H9 (cell line): ENCODE measurements around the gene MFSD1. TPM values are rescaled to one million over a fixed set of nuclear protein-coding genes. Genes with fewer than 3 reads are reported as not detected.

Source experiments
- DNase-seq: peaks from one replicate; pipeline ENCODE4 v3.0.0-alpha.2; 2017
- H2AFZ ChIP-seq: one replicate; pipeline ENCODE4 v1.6.1; 2013; ENCODE audit warnings: mild to moderate bottlenecking, low read length, control low read depth, moderate library complexity
- H2AK5ac ChIP-seq: 2 replicates; pipeline ENCODE4 v1.6.1; 2013; ENCODE audit warnings: low read length, control low read depth, mixed read lengths; ENCODE audit not compliant: insufficient read length
- H2BK120ac ChIP-seq: one replicate; pipeline ENCODE4 v1.6.1; 2013; ENCODE audit warnings: low read depth, mild to moderate bottlenecking, low read length, control low read depth, inconsistent platforms; ENCODE audit not compliant: poor library complexity, severe bottlenecking
- H2BK12ac ChIP-seq: 2 replicates; pipeline ENCODE4 v1.6.1; 2013; ENCODE audit warnings: low read length, control low read depth, mixed read lengths, low read depth; ENCODE audit not compliant: insufficient read length
- H2BK15ac ChIP-seq: 2 replicates; pipeline ENCODE4 v1.6.1; 2013; ENCODE audit warnings: low read depth, low read length, control low read depth
- H2BK20ac ChIP-seq: one replicate; pipeline ENCODE4 v1.6.1; 2013; ENCODE audit warnings: low read depth, mild to moderate bottlenecking, low read length, control low read depth, inconsistent platforms; ENCODE audit not compliant: poor library complexity, severe bottlenecking
- H2BK5ac ChIP-seq: 2 replicates; pipeline ENCODE4 v1.6.1; 2013; ENCODE audit warnings: low read length, control low read depth, mixed read lengths; ENCODE audit not compliant: insufficient read length
- H3K14ac ChIP-seq: 2 replicates; pipeline ENCODE4 v1.6.1; 2013; ENCODE audit warnings: low read length, control low read depth; ENCODE audit not compliant: insufficient read depth
- H3K18ac ChIP-seq: 2 replicates; pipeline ENCODE4 v1.6.1; 2013; ENCODE audit warnings: low read depth, mild to moderate bottlenecking, mixed read lengths, low read length, control low read depth; ENCODE audit not compliant: insufficient read length
- H3K23ac ChIP-seq: 2 replicates; pipeline ENCODE4 v1.6.1; 2013; ENCODE audit warnings: low read length, control low read depth, mixed read lengths, low read depth; ENCODE audit not compliant: insufficient read length
- H3K23me2 ChIP-seq: 2 replicates; pipeline ENCODE4 v1.6.1; 2013; ENCODE audit warnings: low read depth, mild to moderate bottlenecking, mixed read lengths, low read length, control low read depth; ENCODE audit not compliant: insufficient read length, poor library complexity, severe bottlenecking
- H3K27ac ChIP-seq: 2 replicates; pipeline ENCODE4 v1.5.1; 2013; ENCODE audit warnings: low read length, control low read depth, mixed read lengths, low read depth; ENCODE audit not compliant: insufficient read length
- H3K27me3 ChIP-seq: 2 replicates; pipeline ENCODE4 v1.6.1; 2013; ENCODE audit warnings: low read length, control low read depth, inconsistent platforms; ENCODE audit not compliant: insufficient read depth
- H3K4ac ChIP-seq: 2 replicates; pipeline ENCODE4 v1.6.1; 2013; ENCODE audit warnings: low read depth, mild to moderate bottlenecking, control low read depth, inconsistent platforms, low read length, moderate library complexity
- H3K4me1 ChIP-seq: 2 replicates; pipeline ENCODE4 v1.6.1; 2013; ENCODE audit warnings: low read length, control low read depth, inconsistent platforms; ENCODE audit not compliant: insufficient read depth
- H3K4me2 ChIP-seq: 2 replicates; pipeline ENCODE4 v1.6.1; 2013; ENCODE audit warnings: low read length, control low read depth, mixed read lengths; ENCODE audit not compliant: insufficient read length, insufficient read depth
- H3K56ac ChIP-seq: 2 replicates; pipeline ENCODE4 v1.6.1; 2013; ENCODE audit warnings: low read depth, mild to moderate bottlenecking, mixed read lengths, low read length, control low read depth; ENCODE audit not compliant: insufficient read length
- H3K79me1 ChIP-seq: 2 replicates; pipeline ENCODE4 v1.6.1; 2013; ENCODE audit warnings: low read depth, mild to moderate bottlenecking, moderate library complexity, low read length, control low read depth, inconsistent platforms; ENCODE audit not compliant: insufficient read depth, poor library complexity, severe bottlenecking
- H3K79me2 ChIP-seq: 2 replicates; pipeline ENCODE4 v1.6.1; 2013; ENCODE audit warnings: low read length, control low read depth, inconsistent platforms; ENCODE audit not compliant: insufficient read depth
- H3K9ac ChIP-seq: 2 replicates; pipeline ENCODE4 v1.6.1; 2013; ENCODE audit warnings: low read length, control low read depth, mixed read lengths; ENCODE audit not compliant: insufficient read length; ENCODE audit errors: extremely low read depth
- H3K9me3 ChIP-seq: one replicate; pipeline ENCODE4 v1.6.1; 2013; ENCODE audit warnings: low read depth, low read length, inconsistent platforms; ENCODE audit not compliant: control insufficient read depth
- H3T11ph ChIP-seq: one replicate; pipeline ENCODE4 v1.6.1; 2013; ENCODE audit warnings: mild to moderate bottlenecking, low read length, control low read depth, inconsistent platforms
- H4K20me1 ChIP-seq: one replicate; pipeline ENCODE4 v1.6.1; 2013; ENCODE audit not compliant: control insufficient read depth, insufficient read length, insufficient read depth
- H4K5ac ChIP-seq: 2 replicates; pipeline ENCODE4 v1.6.1; 2013; ENCODE audit warnings: low read depth, mild to moderate bottlenecking, mixed read lengths, low read length, control low read depth; ENCODE audit not compliant: insufficient read length
- H4K8ac ChIP-seq: replicated peaks from 2 replicates; pipeline ENCODE4 v1.6.1; 2013; ENCODE audit warnings: low read length, control low read depth, mixed read lengths, low read depth; ENCODE audit not compliant: insufficient read length
- H4K91ac ChIP-seq: 2 replicates; pipeline ENCODE4 v1.6.1; 2013; ENCODE audit warnings: low read depth, mild to moderate bottlenecking, moderate library complexity, mixed read lengths, low read length, control low read depth; ENCODE audit not compliant: insufficient read length
- H3K27ac Mint-ChIP-seq, 3 experiments: 2 replicates in 2 of 3; 3 replicates in 1 of 3; pipeline ENCODE4 v1.8.0; 2020 to 2021; ENCODE audit warnings: mixed read lengths in 3 of 3, mild to moderate bottlenecking in 1 of 3, moderate library complexity in 1 of 3
- H3K27me3 Mint-ChIP-seq: 2 replicates; pipeline ENCODE4 v1.8.0; 2021; ENCODE audit warnings: low read depth, mild to moderate bottlenecking, moderate library complexity, mixed read lengths
- H3K36me3 Mint-ChIP-seq, 3 experiments: 2 replicates in 2 of 3; 3 replicates in 1 of 3; pipeline ENCODE4 v1.8.0; 2020 to 2021; ENCODE audit warnings: low read depth in 3 of 3, mixed read lengths in 3 of 3; ENCODE audit not compliant: insufficient read depth in 1 of 3
- H3K4me1 Mint-ChIP-seq, 2 experiments: 2 replicates each; pipeline ENCODE4 v1.8.0; 2020; ENCODE audit warnings: mixed read lengths in 2 of 2
- H3K4me3 Mint-ChIP-seq, 2 experiments: 2 replicates in 1 of 2; 3 replicates in 1 of 2; pipeline ENCODE4 v1.8.0; 2020 to 2021; ENCODE audit warnings: mild to moderate bottlenecking in 2 of 2, mixed read lengths in 2 of 2, moderate library complexity in 1 of 2
- H3K9me3 Mint-ChIP-seq, 2 experiments: 2 replicates in 1 of 2; 3 replicates in 1 of 2; pipeline ENCODE4 v1.8.0; 2020; ENCODE audit warnings: mild to moderate bottlenecking in 2 of 2, mixed read lengths in 2 of 2, moderate library complexity in 1 of 2
- CTCF ChIP-seq: fragments of 200-600 bp; sonication (generic); conservative IDR thresholded peaks from 3 replicates; pipeline ENCODE4 v1.8.0; 2021; ENCODE audit warnings: antibody characterized with exemption, mild to moderate bottlenecking
- WGBS: extraction: QIAGEN DNeasy Blood & Tissue Kit; methylation state at CpG from one replicate; pipeline ENCODE4 v1.1.7; 2013; ENCODE audit warnings: missing lambda C conversion rate, low lambda C conversion rate, mixed read lengths; ENCODE audit not compliant: insufficient read length; ENCODE audit errors: extremely low coverage; 5-methylcytosine and 5-hydroxymethylcytosine counted together
- total RNA-seq: library from RNA; stranded (reverse); gene quantifications from 2 replicates; pipeline ENCODE4 v1.2.1, GENCODE V29; 2021

The MFSD1 gene
- total RNA-seq, 1 experiment from 2014 or later: 9.5 TPM

GRCh38 chr3:158827773-158828172 lies 25.9 kb downstream of the MFSD1 start:
- no peaks in the 10 kb centered on the region for H3K9me3 Mint-ChIP-seq
- H3K4me1 ChIP-seq: no peaks in the 10 kb centered on the region
- no peak overlapping the region for H3K14ac ChIP-seq

More at GRCh38 chr3:158827773-158828172, 25.9 kb downstream of the MFSD1 start:
- no peak overlapping the region for H2AFZ ChIP-seq
- Mint-ChIP-seq H3K27me3 (no peaks in the 10 kb centered on the region), H3K4me1 (peaks cover 2 to 5% of the 10 kb centered on the region in 2 experiments; a peak in 3 of 4 replicates), H3K4me3 (no peak overlapping the region), H3K36me3 (peaks cover 0 to 4% (median 0%) of the 10 kb centered on the region in 3 experiments; a peak in 3 of 7 replicates), H3K27ac (no peak overlapping the region; a peak in 1 of 7 replicates)
- H3K79me1 ChIP-seq: no peaks in the 10 kb centered on the region
- H2BK120ac ChIP-seq: no peak overlapping the region
- no peak overlapping the region for H4K8ac ChIP-seq
- no peak overlapping the region for H2AK5ac ChIP-seq
- no peak overlapping the region for H4K91ac ChIP-seq
- no peak overlapping the region for H3K18ac ChIP-seq
- no peaks in the 10 kb centered on the region for H3K27me3 ChIP-seq
- H3K27ac ChIP-seq: no peak overlapping the region
- no peak overlapping the region for H3K4me2 ChIP-seq
- no CpG with 5 or more reads among the region's 3 CpGs for WGBS
- no peaks in the 10 kb centered on the region for H4K20me1 ChIP-seq
- no peak overlapping the region for H2BK5ac ChIP-seq
- H3K56ac ChIP-seq: no peak overlapping the region
- no peak overlapping the region for H2BK20ac ChIP-seq
- H3K4ac ChIP-seq: no peak overlapping the region
- H3K9ac ChIP-seq: no peak overlapping the region
- H3K23me2 ChIP-seq: no peaks in the 10 kb centered on the region
- no peak overlapping the region for H3K23ac ChIP-seq
- H3T11ph ChIP-seq: no peak overlapping the region
- no peak for TF ChIP-seq CTCF
- no peaks in the 10 kb centered on the region for H3K79me2 ChIP-seq
- no peak for DNase-seq
- no peak overlapping the region for H2BK15ac ChIP-seq
- no peak overlapping the region for H4K5ac ChIP-seq
- H3K9me3 ChIP-seq: no peaks in the 10 kb centered on the region
- H2BK12ac ChIP-seq: no peak overlapping the region
